ENCODE results near the gene HNRNPA3.
"Not testable (repeated sequence)": the region's sequence is repeated elsewhere in the genome, so short reads cannot be mapped to it uniquely, and the experiment has no call there.

Gene HNRNPA3

GRCh38 chr2:177254433-177255226 is 42.0 kb downstream of the HNRNPA3 start:
- DNase-seq (ENCODE audit: low read depth), result no peak

DNA sequence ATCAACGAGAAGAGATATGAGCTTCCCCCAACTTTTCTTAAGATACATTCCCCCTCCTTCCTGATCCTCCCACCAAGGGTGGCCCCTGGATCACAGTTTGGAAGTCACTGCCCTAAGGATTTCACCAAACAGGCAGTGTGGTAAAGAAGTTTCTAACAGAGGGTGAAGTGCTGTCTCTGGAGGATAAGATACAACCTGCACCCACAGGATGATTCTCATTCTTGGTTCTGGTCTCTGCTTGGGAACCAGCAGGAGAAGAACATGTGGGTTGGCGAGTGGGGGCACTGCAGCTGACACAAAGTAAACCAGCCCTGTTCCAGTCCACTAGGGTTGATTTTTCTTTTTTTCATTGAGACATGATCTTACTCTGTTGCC is 42.6 kb downstream of the HNRNPA3 start:
- no peak for DNase-seq (ENCODE audit: low read depth)

DNA sequence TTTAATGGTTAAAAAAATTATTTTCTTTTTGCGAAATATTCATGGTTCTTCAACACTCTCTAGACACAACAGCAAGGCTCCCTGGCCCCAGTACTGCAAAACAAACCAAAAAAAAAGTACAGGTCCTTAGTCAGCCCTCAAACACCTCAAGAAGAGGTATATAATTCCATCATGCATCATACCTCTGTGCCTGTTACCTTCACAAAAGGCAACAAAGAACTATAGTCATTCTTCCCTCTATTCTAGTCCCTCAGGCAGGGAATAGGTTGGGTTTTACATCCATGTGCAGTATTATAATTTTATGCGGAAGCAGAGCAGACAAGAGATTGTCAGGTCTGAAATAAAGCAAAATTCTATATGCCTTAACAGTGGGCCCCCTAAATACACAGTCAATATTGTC is 43.4 kb downstream of the HNRNPA3 start:
- DNase-seq (ENCODE audit: low read depth), result no peak

GRCh38 chr2:177256695-177257094 is 44.1 kb downstream of the HNRNPA3 start:
- DNase-seq (ENCODE audit: low read depth), result no peak

DNA sequence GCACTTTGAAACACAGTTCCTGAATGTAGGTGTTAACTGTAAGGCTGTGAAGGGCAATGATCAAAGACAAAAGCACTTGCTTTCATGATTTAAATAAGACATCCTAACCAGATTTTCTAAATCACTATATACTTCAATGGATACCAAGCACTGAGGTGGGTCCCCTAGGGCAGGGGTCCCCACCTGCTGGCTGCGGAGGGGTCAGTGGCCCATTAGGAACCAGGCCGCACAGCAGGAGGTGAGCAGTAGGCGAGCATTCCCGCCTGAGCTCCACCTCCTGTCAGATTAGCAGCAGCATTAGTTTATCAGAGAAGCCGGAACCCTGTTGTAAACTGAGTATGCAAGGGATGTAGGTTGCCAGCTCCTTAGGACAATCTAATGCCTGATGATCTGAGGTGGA is 44.9 kb downstream of the HNRNPA3 start:
- DNase-seq (ENCODE audit: low read depth), result no peak

- DNase-seq (ENCODE audit: low read depth), result no peak
Measured at GRCh38 chr2:177258059-177258458, 45.5 kb downstream of the HNRNPA3 start.

DNA sequence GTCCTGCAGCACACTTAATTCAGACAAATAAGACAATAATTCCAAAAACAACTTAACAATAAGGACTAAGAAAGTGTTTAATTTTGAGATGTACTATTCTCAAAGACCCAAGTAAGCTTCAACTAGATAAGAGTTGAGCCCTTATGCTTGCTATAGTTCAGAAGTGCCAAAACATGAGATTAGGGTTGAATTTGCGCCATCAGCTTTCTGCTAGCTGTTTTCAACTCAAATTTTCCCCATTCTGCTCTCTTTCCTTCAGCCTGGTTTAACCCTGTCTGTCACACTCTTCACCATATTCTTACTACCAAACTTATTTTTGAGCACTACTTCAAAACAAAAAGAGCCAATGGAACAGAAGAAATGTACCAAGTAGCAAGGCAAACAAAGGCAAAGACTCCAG is 47.8 kb downstream of the HNRNPA3 start:
- DNase-seq (ENCODE audit: low read depth), result no peak

DNA sequence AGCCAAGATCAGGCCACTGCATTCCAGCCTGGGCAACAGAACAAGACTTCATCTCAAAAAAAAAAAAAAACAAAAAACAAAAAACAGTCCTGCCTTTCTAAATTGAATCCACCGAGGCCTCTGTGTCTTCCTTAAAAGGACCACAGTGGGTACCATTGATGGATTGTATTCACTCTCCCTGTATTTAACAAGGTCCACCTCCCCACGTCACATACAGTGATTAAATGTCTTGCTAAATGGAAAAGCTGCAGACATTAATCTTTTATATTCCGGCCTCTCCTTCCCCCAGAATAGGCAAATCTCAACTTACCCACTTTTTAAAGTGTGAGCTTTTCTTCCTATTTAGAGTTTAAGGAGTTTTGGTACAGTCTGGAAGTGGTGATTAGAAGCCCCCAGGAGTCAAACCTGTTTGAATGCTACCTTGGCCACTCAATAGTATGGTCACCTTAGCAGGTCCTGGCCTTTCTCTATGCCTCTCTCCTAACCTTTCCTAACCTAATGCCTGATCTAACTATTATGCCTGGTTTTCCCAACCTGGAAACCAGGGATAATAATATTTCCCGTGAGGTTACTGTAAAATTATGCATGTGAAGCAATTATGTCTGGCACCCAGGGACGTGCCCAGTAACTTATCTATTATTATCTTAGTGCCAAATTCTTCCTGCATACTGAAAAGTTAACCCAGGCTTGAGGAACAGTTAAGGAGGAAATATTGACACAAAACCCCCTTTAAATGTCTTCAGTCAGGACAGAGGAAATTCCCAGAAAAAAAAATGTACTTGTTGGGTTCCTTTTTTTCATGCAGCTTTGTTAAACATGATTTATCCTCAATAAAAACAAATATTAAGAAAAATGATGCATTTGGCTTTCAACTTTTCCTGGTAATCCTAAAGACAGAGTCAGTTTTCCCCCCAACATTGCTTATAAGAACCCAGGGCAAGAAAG is 48.8 kb downstream of the HNRNPA3 start:
- DNase-seq (ENCODE audit: low read depth), result no peak

DNA sequence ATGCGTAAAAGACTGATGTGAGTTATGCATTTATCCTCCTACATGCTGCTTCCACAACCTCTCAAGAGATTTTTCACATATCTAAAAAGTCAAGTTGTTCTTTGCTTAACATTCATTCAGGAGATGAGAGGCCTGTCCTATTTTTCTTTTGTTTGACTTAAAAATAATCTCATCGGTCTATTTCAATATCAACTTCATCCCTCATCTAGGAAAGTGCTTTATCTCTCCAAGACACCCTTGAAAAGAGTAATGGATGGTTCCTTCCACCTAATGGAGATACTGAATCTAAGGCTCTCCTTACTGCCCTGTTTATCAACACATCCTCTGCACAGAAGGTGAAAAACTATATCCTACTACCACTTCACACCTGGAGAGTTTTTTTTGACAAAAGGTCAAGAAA is 49.5 kb downstream of the HNRNPA3 start:
- DNase-seq (ENCODE audit: low read depth), result no peak

GRCh38 chr2:177262958-177263450 is 50.4 kb downstream of the HNRNPA3 start:
- no peak for DNase-seq (ENCODE audit: low read depth)

DNA sequence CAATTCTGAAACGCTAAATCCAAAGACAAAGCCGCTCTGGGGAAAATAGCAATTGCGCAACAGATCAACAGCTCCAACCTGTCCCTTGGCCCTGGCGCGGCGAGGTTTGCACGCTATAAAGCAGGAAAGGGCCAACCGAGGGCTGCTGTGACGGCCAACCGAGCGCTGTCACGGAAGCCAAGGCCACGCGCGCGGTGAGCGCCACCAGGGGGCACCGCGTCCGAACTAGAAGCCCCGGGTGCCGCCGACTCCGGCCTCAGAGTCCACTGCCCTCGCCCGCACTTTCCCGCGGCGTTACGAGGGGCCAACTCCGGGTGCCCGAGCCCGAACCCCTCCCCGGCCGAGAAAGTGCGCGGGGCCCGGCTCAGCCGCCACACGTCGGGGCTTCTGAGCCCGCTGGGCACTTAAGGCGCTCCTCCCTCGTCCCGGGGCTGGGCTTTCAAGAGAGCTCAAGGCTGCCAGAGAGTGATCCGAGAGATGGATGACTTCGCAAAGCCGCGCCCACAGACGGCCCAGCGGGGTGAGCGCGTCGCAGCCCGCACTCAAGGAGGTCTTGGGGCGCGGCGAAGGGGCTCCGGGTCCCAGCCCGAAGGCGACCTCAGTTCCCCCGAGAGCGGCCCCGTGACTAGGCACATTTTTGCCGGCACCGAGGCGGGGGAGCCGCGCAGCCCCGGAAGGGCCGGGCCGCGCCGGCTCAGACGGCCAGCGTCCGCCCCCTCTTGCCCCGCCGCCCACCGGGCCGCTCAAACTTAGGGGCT is 51.0 kb downstream of the HNRNPA3 start:
- DNase-seq (ENCODE audit: low read depth), result peak; percentile 90

GRCh38 chr2:177264209-177264692 is 51.7 kb downstream of the HNRNPA3 start:
- no peak for DNase-seq (ENCODE audit: low read depth)

DNA sequence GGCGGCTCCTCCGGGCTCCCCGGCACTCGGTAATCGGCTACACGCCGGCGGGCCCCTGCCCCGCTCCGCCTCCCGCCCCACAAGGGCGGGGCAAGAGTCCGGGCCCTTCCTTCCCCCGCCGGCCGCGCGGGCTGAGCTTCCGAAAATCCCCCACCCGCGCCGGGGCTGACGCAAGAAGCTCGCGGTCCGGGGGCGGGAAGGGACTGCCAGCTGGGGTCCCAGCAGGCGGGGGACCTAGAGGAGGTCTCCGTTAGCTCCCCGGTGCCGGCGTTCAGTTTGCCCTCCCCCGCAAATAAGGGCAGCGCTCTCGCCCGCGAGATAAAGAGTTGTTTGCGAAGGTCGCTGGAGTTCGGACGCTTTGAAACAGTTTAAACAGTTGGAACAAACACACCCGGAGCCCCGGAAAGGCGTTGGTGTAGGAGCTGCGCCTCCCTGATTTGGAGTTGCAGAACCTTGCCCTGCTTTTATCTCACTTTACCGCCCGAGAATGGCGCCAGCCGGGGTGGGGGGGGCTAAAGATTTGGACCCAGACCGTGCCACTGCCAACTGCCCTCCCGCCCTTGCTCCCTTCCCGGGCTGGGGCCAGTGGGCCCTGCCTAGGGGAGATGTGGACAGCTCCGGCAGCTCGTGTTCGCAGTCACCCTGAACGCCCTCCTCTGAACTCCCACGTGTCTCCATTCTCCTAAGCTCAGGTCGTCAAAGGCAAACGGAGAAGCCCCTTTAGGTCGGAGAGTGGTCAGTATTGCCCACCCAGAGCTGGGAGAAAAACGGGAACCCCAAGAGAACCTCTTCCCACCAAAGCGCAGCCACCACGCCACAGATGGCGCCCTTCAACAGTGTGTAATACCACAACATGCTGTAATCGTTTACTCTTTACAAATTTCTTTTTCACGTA is 52.3 kb downstream of the HNRNPA3 start, which contains the start of gene NFE2L2:
Gene NFE2L2 (minus strand): TSS at position 35 of the 895 bp plus-strand sequence. CDS start 151 bp downstream, outside the sequence.
- peak; percentile 90 for DNase-seq (ENCODE audit: low read depth)

DNA sequence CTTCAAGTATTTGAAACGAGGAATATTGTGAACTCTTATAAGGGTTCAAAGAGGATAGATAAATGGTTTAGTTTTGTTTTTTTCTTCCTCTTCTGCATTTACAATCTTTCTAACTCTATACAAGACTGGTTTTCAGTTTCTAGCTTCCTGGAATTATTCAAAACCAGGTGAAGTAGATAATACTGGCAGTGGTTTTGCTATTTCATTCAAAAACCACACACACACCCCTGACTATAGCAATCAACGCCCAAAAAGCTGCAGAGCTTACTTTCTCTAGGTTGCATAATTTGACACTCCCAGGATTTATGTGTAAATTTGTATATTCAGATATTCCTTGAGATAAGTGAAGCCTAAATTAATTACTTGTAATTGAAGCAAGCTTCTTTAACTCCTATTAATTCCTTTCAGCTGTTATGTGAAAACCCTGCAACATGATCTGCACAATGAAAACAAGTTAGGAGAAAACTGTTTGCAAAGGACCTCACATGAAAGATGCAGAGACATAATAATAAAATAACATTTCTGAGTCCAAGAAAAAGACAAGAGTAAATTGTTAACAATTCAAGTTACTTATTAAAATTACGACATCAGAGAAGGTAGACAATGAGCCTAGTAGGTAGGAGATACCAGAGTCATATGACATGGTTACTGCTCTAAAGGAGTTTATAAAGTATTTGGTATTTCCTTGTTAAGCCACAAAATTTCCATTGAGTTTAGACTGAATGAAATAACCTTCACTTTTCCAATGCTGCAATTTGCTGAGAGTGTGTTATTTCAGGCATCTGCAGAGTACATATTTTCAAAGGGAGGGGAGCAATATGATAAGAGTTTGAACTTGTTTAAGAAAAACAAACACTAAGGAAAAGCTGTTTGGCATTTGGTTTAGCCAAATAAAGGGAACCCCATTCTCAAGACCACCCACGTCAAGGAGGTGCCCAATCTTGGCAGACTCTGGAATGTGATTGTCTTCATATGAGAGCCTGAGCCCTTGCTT is 53.5 kb downstream of the HNRNPA3 start:
- no peak for DNase-seq (ENCODE audit: low read depth)

DNA sequence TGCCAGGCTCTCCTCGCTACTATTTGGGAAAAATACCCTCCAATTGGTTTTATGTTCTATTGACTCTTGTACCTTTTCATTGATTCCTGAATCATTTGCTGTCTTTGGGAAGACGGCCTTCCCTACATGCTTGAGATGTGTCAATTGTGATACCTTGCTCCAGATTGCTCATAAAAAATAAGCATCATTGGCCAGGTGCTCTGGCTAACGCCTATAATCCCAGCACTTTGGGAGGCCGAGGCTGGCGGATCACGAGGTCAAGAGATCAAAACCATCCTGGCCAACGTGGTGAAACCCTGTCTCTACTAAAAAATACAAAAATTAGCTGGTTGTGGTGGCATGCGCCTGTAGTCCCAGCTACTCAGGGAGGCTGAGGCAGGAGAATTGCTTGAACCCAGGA is 54.4 kb downstream of the HNRNPA3 start:
- DNase-seq (ENCODE audit: low read depth), result not testable (repeated sequence)

GRCh38 chr2:177268187-177268871 is 55.7 kb downstream of the HNRNPA3 start:
- DNase-seq (ENCODE audit: low read depth), result no peak

DNA sequence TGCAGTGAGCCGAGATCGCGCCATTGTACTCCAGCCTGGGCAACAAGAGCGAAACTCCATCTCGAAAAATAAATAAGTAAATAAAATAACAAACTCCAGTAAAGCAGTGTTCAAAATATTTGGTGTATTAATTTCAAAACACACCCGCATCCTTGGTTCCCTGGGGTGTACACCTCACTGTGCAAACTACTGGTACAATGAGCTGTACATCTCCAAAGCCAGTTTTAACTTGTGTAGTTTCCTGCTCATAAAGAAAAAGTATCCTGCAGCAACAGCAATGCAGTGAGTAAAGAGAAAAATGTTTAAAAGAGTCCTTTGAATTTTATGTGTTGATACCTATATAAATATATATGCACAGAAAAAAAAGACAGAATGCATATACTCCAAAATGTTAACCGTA is 56.3 kb downstream of the HNRNPA3 start:
- DNase-seq (ENCODE audit: low read depth), result no peak

- no peak for DNase-seq (ENCODE audit: low read depth)
Measured at GRCh38 chr2:177270531-177270930, 57.9 kb downstream of the HNRNPA3 start.

Data from activated T-helper 1 cell treated with Interleukin-2 at 50 U/mL for 16 hours (primary cell).